ENCODE measurements around the gene GRPEL2.

Gene GRPEL2

DNA sequence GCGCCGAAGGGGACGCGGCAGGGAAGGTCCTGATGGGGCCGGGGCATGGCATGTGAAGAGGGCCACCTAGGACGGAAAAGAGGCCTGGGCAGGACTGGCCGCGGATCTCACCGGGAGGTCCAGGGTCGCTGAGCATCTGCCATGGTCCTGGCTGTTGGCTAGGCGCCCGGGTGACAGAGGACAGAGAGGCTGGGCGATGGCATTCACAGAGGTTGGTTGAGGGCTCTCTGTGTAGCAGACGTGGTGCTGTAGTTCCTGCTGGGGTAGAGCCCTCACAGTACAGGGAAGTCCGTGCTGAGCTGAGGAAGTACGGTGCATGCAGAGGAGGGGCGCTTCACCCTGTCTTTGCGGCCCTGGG is 13.0 kb downstream of the GRPEL2 start:
- DNase-seq: peak; percentile 20

DNA sequence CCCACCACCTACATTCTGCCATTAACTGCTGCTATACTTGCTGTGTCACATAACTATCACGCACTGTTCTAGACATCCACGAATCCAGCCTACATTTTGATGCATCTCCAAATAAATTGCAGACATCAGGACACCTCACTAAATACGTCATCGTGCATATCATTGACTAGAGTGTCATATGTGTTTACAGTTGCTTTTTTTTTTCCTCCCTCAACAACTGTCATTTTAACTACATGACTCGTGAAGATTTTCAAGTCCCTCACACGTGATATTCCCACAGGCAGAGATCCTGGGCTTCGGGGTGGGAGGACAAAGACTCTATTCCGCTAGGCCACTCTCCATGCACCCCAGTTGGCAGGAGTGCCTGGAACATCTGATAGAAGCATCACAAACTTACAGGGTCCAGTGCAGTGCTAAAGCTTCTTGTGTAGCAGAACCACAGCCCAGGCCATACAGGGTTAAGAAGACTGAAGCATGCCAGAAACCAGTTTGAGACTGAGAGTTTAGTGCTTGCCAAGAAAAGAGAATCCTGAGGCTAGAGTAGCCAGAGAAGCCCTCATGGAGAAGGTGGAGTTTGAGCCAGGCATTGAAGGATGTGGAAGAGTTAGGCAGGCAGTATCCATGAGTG is 13.7 kb downstream of the GRPEL2 start:
- DNase-seq: no peak

DNA sequence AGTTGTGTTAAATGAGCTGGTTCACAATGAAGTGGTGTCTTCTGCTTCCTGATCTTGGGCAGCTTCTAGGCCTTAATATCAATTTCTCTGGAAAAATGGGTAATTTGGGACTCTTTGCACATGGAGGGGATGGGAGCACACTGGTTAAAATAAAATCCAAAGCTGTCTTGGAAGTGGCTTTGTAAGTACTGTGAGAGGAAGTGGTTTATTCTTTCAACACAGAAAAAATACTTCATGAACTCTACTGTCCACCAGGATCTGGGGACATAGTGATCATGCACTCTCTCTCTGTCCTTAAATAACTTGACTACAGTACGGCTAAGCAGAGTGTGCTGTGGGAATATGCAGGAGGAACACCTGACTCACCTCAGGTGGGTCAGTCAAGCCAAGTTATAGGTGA is 15.0 kb downstream of the GRPEL2 start:
- DNase-seq: no peak

DNA sequence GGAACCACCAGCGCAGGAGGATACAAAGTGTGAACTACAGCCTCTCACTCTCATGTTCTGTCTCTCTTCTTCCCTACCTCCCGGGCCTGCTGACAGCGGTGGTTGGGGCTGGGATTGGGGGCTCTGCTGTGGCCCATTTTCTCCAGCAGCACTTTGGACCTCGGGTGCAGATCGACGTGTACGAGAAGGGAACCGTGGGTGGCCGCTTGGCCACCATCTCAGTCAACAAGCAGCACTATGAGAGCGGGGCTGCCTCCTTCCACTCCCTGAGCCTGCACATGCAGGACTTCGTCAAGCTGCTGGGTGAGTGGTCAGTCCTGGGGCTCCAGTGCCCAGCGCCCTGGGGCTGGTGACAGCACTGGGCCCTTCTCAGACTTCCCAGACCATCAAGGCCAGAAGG is 17.2 kb downstream of the GRPEL2 start:
- DNase-seq: no peak

DNA sequence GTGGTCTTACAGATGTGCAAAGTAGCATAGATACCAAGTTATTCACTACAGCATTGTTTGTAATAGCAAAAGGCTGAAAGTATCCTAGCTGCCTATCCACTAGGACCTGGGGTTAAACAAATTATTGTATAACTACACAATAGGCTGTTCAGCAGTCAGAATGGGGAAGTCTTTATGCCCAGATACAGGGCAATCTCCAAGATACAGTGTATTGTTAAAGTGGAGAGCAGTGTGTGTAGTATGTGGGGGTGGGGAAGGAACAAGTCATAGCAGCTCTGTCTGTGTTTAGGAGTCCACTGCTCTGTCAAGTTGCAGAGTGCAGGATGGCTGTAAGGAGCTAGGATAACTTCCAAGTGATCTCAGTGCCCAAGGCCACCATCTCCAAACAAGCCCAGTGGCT is 18.1 kb downstream of the GRPEL2 start:
- no peak for DNase-seq

DNA sequence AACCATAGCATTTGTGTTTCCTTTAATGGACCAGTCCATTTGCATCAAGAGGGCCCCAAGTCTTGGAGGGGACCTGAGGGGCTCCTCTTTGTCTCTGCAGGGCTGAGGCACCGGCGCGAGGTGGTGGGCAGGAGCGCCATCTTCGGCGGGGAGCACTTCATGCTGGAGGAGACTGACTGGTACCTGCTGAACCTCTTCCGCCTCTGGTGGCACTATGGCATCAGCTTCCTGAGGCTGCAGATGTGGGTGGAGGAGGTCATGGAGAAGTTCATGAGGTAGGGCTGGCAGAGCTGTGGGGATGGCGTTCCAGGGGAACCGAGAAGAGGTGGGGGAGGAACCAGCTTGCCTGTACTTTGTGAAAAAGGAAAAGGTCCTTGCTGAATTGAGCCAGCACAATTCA is 18.6 kb downstream of the GRPEL2 start:
- no peak for DNase-seq

DNA sequence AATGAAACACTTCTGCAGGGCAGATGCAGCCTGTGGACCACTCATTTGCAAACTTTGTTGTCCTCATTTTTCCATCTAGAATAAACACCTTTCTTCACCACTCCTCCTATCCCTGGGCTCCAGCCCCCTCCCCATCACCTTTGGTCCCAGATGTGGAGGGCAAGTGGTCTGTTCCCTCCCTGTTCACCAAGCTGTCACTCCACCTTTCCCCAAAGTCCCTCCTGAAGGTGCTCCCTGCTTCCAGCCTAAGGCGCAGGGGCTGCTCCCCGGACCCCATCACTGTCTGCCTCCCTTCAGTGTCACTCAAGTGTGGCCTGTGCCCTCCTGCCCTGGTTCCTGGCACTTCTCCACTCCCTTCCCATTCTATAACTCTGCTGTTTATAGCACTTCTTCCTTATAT is 19.4 kb downstream of the GRPEL2 start:
- DNase-seq: no peak

DNA sequence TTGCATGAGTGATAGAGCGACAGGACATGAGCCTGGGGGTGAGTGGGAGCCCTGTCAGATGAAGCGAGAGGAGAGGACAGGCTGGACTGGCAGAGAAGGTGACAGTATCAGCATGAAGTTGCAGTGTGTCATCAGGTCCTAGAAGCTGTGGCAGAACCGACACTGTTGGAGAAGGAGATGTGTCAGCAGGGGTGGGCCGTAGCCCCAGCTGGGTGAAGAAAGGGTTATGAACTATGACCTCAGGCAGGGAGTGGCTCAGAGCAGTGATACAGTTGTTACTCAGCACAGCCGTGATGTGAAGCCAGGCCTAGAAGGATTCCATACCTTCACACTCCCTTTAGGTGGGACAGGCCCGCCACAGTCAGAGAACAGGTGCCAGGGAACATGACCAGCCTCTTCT is 20.1 kb downstream of the GRPEL2 start:
- DNase-seq: no peak

DNA sequence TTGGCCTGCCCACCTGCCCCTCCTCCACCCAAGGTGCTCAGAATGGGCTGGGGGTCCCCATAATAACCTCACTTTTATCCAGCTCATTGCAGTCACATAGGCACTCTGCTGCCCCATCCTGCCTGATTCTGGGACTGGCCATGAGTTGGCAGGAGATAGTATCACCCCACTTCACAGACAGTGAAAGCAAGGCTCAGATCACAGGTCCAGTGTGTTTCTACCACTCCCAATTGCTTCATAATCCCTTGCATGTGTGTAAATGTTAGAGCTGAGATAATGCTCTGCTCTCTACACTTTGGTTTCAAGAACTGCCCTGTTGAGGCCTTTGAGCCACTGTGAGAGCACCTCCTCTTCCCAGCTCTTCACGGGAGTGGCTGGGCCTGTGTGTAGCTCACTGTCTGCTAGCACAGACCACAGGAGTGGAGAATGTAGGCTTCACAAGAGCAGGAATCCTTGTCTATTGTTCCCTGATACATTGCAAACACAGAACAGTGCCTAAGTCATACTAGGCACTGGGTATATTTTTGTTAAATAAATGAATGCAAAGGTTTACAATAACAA is 20.9 kb downstream of the GRPEL2 start:
- DNase-seq: no peak

DNA sequence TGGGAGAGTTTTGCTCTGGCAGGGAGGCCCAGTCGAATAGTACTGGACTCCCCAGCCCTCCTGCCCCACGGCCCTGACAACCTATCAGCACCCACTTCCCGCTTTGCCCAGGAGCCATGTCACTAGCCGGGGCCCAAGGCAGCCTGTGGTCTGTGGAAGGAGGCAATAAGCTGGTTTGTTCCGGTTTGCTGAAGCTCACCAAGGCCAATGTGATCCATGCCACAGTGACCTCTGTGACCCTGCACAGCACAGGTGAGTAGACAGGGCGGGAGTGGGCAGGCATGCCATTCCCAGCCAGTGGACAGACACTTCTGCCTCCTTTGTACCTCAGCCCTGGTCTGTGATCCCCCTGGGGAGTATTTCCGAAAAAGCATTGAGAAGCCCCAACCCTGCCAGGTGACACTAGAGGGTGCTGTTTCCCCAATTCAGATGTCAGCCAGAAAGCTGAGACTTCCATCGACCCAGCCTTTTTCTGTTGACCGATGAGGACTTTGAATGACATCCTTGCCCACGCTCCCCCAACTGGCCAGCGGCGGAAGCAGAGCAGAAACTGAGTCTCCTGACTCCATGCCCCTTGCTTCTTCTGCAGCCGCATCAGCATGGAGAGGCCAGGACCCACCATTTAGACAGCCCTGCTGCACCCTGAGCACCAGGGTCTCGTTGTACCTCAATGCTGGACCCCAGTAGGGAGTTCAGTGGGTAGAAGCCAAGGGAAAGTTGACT is 22.1 kb downstream of the GRPEL2 start:
- peak; percentile 60 for DNase-seq

DNA sequence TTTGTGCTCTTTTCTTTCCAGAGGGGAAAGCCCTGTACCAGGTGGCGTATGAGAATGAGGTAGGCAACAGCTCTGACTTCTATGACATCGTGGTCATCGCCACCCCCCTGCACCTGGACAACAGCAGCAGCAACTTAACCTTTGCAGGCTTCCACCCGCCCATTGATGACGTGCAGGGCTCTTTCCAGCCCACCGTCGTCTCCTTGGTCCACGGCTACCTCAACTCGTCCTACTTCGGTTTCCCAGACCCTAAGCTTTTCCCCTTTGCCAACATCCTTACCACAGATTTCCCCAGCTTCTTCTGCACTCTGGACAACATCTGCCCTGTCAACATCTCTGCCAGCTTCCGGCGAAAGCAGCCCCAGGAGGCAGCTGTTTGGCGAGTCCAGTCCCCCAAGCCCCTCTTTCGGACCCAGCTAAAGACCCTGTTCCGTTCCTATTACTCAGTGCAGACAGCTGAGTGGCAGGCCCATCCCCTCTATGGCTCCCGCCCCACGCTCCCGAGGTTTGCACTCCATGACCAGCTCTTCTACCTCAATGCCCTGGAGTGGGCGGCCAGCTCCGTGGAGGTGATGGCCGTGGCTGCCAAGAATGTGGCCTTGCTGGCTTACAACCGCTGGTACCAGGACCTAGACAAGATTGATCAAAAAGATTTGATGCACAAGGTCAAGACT is 22.8 kb downstream of the GRPEL2 start:
- no peak for DNase-seq

DNA sequence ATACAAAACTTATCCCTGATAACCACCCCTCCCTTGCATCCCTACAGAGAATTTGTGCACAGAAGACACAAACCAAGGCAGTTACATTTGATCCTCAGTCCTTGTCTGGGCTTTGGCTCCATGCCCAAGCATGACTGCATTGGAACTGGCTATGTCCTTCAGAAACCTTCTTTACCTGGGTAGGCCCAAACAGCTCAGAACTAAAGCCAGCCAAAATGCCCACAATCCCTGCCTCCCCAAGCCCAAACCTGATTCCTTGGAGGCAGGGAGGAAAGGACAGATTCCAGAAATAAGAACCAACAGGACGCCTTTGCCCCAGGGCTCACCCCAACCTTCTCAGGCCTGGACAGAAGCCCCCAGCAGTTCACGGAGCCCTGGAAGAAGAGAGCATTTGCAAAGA is 25.6 kb downstream of the GRPEL2 start:
- DNase-seq: no peak

DNA sequence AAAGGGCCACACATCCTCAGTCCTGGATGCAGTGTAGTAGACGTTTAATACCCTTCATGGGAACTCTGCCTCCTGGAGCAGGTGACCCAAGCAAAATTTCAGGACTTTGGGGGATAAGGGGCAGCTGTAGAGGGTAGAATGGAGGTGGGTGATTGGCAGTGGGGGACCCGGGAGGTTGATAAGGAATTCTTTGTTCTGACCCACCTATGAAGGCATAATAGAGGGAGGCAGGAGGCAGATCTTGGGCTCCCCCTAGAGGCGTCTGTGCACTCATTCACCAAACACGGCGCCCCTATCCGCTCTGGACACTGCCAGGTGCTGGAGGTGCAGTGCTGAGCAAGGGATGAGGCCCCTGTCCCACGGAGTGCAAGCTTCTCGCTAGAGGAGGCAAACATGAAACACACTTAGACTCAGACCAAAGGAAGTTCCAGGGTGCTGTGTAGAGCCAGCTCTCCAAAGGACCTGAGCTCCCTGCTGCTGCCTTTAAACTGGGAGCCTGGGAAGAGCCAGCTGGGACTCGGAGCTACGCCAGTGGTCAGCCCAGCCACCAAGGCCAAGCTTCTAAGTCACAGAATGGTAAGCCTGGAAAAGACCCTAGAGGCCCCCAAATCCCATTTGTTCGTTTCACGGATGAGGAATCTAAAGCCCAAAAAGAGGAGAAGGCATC is 26.1 kb downstream of the GRPEL2 start:
- DNase-seq: peak; percentile 68

DNA sequence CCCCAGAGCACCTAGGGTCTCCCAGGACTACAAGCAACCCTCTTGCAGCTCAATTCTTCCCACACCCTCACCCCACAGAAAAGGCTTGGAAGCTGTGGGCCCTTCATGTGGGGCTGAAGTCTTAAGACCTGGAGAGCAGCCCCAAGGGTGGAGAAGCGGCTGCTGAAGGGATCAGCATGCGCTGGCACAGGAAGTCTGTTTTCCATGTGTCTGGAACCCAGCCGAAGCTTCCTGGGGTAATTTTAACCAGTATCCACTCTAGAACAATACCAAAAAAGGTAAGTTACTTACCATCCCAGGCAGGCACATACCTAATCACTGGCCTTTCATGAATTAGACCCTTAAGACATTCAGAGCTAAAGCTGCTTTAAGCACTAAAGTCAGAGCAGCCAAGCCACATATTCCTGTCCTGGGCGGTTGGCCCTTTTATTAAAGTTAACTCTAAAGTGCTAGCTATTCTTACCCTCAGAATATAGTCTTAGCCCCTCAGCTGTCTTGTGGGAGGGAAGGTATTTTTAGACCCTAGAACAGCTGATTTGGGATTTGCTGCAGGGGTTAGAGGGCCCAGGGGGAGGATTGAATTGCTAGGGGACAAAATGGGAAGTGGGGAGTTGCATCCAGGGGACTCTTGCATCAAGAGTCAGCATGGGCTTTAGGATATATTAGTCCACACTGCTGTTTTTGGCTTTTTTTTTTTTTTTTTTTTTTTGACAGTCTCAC is 26.9 kb downstream of the GRPEL2 start:
- no peak for DNase-seq

DNA sequence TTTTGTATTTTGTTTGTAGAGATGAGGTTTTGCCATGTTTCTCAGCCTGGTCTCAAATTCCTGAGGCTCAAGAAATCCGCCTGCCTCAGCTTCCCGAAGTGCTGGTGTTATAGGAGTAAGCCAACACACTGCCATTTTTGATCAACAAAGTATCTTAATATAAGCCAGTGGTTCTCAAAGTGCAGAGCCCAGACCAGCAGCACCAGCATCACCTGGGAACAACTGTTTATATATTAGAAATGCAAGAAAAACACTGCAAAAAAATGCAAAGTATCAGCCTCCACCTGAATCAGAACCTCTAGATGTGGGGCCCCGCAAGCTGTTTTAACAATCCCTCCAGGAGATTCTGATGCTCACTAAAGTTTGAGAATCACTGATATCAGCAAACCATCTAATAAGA is 27.6 kb downstream of the GRPEL2 start:
- no peak for DNase-seq

DNA sequence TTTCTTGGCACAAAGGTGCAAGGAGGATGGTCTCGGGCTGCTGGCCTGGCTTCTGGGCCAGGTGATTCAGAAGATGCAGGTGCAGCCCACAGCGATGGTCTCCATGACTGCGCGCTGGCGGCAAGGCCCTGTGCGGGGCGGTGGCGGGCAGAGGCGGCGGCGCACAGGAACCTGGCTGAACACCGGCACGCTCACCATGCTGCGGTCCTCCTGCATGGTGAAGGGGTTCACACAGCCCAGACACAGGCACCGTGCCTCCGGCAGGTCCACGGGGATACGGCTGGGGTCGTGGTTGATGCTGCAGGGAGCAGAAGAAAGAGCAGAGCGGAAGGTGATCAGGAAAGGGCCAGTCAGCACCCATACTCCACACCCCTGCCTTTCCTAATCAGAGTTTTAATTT is 29.0 kb downstream of the GRPEL2 start:
- no peak for DNase-seq

DNA sequence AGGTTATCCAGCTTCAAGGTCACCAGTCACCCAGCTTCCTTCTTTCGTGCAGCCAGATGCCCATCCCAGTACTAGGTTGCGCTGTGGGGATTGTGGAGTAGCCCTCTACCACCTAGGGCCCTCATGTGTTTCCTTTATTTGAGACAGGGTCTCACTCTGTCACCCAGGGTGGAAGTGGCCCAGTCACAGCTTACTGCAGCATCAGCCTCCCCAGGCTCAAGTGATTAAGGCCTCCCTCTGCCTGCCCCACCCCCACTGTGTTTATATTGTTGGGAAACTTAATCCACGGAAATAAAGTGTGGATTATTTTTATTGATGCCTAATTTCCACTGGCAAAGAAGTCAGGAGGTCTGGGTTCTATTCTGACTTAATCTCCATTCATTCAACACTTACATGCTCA is 29.5 kb downstream of the GRPEL2 start:
- DNase-seq: no peak

DNA sequence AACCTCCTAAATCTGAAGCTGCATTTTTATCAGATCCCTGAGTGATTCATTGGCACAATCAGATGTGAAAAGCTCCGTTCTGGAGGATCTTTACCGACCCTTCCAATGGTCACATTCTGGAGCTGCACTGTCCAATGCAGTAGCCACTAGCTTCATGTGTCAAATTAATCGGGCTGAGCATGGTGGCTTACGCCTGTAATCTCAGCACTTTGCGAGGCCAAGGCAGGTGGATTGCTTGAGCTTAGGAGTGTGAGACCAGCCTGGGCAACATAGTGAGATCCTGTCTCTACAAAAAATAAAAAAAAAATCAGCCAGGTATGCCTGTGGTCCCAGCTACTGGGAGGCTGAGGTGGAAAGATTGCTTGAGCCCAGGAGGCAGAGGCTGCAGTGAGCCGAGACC is 30.1 kb downstream of the GRPEL2 start:
- no peak for DNase-seq

DNA sequence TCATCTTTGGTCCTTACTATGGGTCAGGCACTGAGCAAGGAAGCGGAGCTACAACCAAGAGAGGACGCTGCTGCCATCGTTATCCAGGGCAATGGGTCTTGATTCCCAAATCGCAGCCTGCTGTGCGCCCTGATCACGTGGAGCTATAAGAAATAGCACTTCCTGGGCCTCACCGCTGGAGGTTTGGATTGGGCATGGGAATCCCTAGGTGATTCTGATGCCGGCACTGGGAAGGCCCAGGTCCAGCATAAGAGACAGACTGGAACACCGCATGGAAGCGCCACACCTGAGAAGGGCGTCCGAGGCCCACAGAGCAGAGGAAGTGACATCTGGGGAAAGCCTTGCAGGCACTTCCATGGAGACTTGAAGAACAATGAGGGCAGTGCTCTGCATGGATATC is 30.8 kb downstream of the GRPEL2 start:
- no peak for DNase-seq

DNA sequence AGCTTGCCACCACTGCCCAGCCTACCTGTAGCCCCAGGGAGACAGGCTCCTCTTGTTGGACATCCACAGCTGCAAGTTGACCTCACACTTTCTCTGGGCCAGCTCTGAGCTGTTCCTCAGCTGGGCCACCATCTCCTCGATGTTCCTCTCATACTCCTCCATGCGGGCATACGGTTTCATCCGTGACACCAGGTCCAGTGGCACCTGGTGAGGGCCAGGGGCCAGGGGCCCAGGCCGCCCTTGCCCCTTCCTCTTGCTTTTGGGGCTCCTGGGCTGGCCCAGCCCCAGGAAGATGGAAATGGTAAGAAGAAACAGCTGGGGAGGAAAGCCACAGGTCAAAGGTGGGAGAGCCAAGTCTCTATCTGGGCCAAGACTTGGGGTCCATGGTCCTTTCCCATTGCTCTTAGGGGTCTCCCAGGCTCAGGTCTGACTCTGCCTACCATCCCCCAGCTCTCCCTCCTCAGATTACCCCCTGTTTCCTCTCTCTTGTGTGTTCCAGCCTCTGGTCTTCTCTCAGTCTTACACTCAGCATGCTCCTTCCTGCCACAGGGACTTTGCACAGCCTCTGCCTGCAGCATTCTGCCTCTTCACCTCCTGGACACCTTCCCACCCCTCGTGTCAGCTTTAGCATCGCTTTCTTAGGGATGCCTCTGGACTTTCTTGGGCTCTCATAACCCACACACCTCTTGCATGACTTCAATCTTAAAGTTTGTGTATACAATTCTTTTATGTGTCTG is 31.6 kb downstream of the GRPEL2 start:
- DNase-seq: no peak

DNA sequence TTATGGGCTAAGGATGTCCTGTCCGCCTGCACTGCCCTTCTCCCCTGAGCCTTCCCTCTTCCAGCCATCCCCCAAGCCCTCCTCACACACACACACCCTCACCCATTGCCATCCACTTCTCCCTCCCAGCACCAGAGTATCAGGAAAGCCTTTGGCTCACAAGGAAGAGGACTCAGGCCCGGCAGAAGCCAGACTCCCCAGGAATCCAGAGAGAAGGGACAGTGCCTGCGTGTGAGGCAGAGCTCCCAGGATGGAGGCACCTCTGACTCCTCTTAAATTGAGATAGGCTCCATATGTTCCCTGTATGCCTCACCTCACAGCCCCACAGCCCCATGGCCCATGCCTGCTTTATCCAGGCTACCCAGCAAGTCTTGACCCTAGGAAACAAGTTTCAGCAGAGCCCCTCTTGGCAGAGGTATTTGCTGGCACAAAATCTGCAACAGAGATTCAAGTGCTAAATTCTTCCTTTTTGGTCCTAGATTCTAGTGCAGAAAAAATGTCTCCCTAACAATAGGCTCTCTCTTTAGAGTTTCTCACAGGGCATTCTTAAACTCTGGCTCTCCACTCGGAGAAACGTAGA is 33.0 kb downstream of the GRPEL2 start:
- DNase-seq: no peak

Data from activated naive CD4-positive, alpha-beta T cell treated with anti-CD3 and anti-CD28 coated beads, Interleukin-2, amount 50 U/mL, for 16 hours (primary cell).